Epidermal melanocyte (primary cell): ENCODE data around the gene FAM83C.
A peak's percentile ranks its signal among the peaks of the same experiment; 100 is the strongest.
"Not testable (repeated sequence)": the region's sequence is repeated elsewhere in the genome, so short reads cannot be mapped to it uniquely, and the experiment has no call there.

ENCODE experiments used
- DNase-seq: peaks from one replicate; pipeline ENCODE4 v3.0.0; 2011; ENCODE audit warnings: low spot score; ENCODE audit not compliant: insufficient read length

Gene FAM83C

DNA sequence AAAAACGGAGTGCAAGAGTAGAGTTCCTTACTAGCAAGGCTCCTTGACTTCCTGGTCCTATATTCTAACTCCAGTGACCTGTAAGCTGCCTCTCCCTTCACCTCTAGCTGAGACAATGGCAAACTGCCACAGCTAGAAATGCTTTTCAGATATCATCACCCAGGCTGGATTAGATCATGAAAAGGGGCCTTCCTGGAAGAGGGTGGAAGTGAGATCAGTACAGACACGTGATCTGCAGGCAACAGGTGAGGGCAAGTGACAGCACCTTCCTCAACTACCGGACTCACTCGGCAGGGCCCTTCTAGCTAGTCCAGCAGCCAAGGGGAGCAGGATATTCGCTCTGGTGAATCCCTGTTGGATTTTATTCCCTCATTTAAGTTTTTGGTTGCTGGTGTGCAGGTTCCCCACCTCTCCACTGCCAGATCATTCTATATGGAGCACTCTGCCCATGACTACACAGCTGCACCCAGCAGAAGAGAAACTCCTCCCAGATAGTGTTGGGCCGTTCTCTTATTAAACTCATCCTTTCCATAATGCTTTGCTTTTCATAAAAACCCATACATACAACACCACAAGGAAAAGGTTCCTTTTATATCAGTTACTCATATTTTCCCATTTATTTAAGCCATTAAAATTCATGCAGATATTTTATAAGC is 26.4 kb upstream of the FAM83C start:
- DNase-seq, result no peak

DNA sequence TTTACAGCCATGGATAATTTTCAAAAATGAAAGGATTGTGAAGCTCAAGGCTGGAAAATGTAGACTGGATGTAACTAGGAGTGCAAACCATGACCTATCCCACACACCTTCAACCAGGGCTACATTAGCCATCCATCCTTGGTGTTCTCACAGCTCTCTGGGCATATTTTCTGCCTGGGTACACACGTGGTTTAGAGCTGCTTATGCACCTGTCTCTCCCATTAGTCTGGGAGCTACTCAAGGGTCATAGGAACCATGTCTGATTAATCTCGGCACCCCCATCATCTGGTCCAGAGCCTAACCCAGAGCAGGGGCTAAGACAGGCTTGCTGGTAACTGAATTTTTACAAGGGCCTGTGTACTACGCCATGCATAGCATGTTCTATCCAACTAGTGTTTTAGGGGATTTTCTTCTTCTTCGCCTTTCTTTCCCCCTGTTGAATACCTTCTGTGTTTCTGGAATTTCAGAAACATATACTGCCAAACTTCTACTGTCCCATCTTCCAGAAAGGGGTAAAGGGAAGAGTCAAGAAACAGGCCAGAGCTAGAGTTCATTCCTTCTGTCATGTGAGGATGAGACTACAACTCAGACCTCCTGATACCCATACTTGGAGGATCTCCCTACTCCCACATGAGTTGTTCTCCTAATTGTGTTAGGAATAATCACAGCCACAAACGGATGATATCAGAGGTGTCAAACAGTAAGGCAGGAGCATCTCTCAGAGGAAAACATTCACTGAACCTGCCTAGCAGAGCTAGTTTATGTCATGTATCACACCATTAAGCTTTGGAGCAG is 25.4 kb upstream of the FAM83C start:
- DNase-seq, result no peak

DNA sequence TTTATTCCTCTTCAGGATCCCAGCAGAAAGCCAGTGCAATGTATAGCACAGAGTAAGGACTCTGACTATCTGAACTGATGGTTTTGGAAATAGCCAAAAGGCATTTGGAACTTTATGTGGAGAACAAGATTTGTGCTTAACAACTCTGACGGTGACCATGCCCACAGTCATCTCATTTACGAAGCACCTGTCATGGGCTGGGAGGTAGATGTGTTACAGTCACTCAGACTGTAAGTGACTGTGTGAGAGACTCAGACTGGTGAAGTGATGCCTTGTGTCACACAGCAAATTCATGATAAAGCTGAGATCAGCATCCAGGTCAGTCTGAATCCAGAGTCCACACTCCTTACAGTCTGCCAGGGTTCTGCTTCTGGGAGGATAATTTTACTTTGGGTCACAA is 23.9 kb upstream of the FAM83C start:
- no peak for DNase-seq

DNA sequence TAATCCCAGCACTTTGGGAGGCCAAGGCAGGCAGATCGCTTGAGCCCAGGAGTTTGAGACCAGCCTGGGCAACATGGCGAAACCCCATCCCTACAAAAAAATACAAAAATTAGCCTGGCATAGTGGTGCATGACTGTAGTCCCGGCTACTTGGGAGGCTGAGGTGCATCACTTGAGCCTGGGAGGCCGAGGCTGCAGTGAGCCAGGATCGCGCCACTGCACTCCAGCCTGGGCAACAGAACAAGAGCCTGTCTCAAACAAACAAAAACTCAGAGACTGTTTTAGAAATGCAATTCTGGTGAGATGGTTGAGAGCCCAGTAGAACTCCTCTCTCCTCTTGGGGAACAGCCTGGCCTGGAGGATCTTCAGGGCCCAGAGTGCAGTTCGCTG is 23.4 kb upstream of the FAM83C start:
- not testable (repeated sequence) for DNase-seq

DNA sequence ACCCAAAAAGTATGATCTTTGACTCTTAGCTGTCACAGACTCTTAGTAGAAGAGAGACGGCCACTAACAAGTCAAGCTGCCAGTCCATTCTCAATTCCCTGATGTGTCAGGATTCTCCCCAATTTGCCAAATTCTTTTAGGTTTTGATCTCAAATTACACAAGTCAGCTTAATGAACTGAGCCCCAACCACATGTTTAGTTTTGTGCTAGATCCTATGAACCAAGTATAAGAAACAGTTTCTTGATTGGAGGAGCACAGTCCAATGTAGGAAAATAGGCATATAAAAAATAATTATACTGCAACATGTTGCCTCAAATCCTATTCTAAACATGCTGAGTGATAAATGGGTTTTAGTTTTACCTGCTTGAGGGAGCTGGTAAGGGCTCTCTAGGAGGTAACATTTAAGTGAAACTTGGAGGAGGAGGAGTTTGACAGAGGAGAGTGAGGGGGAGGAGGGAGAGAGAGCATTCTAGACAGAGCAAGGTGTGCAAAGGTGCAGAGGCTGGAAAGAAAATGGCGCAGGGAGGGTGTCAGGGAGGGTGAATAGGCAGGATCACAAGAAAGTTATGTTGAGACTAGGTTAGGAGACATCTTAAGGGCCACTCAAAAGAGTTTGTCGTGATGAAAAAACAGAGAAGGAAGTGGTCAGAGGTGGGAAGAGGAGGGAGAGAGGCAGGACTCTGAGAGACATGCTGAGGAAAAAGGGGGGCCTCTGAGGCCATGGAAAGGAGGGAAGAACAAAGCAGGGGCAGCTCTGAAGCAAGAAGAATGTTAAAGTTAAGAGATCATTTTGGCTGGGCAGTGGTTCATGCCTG is 22.8 kb upstream of the FAM83C start:
- DNase-seq, result no peak

DNA sequence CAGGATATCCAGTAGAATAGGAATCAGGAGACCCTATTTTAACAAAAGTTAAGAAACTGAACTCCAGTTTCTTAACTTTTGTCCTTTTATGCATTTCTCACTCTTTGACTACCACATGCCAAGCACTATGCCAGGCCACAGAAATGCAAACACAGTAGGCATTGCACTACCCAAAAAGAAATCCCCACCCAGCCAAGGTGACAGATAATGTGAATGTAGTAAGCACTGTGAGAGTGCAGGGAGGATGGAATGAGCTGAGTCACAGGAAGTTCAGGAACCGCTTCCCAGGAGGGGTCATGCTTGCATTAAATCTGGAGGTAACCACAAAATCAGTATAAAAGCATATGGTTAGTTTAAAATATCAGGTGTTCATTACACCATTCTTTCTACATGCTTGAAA is 20.1 kb upstream of the FAM83C start:
- peak; percentile 12 for DNase-seq

DNA sequence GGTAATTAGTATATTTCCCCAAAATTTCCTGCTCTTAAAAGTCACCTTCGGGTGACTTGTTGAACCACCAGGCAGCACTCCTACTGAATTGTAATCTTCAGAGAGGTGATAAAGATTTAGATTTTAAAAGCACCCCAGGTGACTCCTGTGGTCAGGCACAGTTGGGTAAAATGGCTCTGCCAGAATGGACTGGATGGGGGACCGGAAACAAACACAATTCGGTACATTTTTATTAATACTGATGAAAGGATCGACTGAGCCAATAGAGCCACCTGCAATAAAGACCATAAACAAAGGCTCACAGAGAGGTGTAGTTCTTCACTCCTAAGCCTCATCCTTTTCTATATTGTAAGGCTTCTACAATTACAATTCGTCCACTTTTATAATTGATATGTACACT is 19.6 kb upstream of the FAM83C start:
- DNase-seq, result no peak

DNA sequence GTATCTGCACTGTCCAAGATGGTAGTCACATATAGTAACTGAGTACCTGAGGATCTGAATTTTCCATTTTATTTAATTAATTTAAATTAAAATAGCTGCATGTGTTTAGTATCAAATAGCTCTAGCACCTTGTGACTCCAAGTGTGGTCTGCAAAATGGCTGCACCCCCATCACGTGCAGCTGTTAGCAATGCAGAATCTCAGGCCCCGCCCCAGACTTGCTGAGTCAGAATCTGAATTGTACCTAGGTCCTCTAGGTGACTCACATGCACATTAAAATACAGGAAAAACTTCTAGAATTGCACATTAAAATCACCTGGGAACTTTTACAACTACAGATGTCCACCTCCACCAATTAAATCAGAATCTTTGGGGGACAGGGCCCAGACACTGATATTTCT is 19.2 kb upstream of the FAM83C start:
- no peak for DNase-seq

DNA sequence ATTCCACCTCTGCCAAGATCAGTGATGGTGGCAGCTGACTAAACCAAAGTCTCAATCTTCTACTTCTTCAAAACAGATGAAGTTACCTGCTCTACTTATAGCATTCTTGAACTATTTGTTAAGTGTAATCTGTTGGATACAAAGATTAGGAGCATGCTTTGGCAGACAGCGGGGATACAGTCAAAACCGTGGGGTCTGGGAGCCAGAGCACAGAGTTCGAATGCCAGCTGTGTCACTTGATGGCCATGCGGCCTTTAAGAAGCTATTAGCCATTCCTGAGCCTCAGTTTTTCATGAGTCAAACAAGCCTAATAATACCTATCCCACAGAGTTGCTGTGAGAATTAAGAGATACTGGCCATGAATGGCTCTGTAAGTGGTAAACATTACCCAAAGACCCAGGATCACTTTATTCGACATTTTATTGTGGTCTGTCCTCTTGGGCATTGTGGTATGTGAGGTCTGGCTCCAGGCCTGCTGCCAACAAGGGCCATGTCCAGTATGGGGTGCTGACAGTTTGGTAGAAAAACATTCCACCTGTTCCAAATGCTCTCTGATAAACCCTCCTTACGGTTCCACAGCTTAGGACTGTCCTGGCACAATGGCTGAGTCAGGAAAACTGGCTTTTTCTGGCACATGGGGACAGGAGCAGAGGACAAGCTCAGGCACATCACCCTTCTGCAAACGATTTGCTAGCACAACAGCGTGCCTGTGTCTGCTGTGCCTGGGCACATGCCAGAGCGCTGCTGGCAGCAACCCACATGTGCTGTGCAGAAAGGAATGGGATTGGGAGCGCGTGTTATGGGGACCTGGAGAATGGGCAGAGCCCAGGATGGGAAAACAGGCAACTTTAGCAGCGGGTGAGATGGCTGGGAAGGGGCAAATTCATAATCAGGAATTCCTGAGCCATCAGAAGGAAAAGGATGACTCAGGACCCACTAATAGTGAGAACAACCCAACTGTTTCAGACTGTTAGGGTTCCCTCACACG is 15.7 kb upstream of the FAM83C start:
- DNase-seq, result peak; percentile 35

DNA sequence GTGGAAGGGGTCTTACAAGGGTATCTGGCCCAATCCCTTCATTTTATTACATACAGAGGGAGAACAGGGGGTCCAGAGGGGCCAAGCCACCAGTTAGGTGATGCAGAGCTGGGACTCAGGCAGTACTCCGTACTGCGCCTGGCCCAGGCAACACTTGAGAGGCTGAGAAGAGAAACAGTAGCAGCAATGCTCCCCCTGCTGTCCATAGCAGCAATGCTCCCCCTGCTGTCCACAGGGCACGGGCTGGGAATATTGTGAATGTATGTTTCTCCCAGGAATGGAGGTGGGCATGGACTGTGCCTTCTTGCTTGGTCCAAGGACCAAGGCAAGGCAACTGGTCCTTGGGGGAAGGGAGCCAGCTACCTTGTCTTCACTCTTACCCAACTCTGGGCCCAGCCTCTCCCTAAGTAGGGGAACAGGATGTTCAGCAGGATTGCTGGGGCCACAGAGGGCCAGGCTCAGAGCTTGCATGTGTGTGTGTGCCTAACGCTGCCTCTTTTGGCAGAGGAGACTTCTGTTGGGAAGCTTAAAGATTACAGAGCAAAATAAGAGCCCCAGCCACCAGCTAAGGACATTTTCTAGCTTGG is 14.8 kb upstream of the FAM83C start:
- peak; percentile 32 for DNase-seq

DNA sequence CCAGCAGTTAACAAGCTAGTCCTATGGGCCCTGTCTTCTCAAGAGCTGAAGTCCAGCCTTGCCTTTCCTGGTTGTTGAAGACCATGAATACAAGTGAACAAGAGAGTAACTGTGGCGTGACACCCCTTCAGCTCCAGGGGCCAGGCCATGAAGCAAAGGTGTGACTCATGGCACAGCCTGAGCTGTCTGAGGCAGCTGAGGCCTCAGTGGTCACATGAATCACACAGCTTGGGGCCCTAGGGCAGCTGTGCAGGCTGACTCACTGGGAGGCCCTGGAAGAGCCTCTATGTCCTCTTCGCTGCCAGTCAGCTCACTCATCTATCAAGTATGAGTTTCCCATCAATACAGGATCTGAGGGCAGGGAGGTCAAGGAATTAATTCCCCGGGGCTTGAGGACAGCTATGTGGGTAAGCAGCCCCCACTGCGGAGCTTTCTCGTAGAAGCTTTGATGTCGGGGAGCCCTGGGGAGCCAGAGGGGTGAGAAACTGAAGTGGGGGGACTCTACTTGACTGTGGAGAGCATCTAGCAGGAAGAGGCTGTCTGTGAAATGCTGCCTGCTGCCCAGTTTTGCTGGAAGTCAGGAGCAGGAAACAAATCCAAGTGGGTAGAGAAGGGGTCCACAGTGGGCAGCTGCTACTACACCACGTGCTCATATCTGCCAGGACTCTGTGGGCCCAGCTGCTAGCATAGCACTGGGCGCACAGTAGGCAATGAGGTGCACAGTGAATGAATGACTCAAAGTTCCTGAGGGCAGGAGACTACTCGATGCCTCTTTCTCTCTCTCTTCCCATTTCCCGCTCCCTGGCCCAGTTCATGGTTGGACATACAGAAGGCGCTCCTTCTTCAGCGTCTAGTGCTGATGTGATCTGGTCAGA is 13.7 kb upstream of the FAM83C start:
- peak; percentile 80 for DNase-seq

DNA sequence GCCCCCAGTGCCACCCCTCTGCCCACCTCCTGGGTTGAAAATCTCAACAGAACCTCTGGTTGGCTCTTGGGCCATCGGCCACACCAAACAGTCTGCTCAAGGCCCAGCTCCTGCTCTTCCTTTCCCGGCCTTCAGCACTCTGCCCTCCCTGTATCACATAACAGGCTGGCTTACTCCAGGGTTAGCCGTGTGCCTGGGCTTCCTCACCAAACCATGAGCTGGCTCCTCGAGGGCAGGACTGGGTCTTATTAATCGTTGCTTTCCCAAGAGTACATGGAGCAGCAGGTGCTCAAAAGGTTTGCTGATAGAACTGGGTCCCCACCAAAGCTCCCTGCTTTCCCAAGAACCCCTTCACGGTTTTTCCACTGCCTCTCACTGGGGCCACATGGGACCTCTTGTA is 12.7 kb upstream of the FAM83C start:
- DNase-seq, result no peak

DNA sequence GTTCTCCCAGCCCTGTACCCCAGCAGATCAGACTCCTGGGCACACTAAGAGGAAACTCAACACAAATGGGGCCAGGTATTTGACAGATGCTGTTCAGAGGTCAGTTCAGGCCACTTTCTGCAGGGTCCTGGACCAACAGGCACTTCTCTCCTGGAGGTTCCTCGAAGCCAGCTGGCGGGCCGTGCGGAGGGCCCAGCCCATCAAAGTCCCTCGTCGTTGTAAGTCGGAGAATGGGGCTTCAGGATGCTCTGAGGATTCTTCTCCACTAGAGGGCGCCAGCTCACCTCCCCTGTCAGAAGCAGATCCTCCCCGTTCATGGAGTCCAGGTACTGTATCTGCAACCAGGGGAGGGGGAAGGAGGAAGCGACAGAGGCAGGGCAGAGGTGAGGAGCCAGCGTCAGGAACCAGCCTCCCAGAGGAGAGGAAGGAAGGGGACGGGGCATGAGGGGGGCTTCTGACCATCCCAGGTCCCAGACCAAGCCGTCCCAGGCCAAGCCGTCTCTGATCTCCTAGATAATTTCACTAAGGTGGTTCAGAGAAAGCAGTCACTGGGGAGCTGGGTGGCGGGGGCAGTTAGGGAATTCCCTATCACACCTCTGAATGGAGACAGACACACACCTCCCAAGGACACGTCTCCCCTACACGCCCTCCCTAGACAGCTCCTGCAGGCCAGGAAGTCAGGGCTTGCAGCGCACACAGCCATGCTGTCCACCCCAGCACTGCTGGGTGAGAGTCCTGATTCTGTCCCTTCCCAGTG is 11.7 kb upstream of the FAM83C start:
- DNase-seq, result peak; percentile 54

DNA sequence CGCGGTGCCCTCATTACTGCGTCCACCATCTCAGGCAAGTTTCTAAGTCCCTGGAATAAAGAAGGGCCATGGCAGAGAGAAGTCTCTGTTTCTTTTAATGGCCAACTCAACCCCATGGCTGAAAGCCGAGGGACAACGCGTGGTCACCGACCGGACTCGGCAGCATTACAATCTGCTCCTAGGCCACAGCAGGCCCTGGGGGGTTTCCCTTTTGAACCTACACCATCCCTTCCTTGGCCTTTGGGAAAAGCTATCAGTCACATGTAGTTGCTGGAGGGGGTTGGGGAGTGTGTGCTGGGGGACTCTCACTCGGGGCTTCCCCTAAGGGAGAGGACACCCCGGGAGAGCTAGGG is 11.1 kb upstream of the FAM83C start:
- DNase-seq, result peak; percentile 10

DNA sequence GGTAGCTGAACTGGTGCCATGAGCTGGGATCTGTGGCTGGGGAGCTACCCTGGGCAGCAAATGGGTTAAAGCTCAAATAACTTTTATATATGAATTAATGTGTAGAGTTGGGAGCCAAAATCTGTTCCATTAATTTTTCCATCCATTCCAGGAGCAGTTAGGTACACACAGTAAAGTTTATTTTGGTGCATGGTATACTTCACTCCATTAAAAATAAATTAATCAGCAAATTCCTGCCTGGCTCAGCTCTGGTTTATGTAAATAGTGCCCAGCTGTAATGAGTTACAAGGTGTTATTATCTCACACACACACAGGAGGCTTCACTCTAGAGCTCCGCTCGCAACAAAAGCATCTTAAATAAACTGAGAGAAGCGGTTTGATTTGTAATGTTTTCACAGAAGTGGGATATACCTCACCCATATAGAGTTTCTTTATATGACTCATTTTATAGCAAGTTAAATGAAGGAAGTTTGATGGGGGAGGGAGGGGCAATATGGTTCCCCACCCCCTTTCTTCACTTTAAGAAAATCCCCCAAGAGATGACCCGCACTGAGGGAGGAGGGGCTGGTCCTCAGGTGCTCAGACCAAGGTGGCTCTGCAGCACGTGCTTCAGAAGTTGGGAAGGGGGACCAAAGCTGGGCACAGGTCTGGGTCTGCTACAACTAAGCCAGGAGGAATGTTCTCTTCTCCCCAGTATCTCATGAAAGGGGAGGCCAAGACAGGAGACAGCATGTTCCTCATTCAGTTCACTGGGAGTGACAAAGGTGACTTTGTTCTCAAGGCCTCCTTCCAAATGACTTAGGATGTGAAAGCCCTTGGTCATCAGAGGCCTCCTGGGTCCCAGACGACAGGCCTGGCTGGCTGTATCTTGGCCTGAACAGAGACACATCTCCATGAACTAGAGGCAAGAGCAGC is 10.5 kb upstream of the FAM83C start:
- peak; percentile 13 for DNase-seq

DNA sequence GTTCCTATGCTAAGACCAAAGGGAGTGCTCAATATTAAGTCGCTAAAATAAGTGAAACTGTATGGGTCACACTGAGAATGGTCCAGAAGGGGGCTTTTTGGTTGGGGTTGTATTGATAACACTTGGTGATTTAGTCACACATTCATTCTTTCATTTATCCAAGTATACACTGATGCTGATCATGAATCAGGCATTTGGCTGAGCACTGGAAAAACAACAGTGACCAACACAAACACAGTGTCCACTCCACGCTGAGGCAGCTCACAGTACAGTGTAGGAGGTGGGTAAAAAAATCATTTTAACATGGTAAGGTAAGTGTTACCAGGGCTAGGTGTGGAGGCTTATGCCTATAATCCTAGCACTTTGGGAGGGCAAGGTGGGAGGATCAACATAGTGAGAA is 9.2 kb upstream of the FAM83C start:
- no peak for DNase-seq

DNA sequence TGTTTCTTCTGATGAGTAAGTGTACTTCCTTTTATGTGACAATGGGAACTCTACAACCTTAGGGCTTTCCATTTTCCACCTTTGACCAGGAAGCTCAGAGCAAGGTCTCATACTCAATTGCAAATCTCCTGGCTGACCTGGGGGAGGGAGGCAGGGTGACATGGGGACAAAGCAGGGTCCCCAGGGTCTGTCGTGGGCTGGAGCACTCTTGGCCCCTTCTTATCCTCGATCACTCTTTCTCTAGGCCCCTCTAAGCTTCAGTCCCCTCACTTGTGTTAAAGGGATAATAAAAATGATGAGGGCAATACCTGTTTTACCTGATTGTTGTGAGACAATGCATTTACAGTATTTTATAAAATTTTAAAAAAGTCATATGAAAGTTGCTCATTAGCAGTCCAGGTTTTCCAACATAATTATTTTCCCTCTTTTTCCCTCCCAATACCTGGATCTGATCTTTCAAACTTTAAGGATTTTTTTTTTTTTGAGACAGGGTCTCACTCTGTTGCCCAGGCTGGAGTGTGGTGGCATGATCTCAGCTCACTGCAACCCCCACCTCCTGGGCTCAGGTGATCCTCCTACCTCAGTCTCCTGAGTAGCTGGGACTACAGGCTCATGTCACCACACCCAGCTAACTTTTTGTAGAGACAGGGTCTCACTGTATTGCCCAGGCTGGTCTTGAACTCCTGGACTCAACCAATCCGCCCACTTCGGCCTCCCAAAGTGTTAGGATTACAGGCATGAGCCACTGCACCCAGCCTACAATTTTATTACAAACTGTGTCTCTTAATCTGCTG is 8.4 kb upstream of the FAM83C start:
- no peak for DNase-seq
